ENCODE measurements around the gene ATG9A.

ATG9A gene

DNA sequence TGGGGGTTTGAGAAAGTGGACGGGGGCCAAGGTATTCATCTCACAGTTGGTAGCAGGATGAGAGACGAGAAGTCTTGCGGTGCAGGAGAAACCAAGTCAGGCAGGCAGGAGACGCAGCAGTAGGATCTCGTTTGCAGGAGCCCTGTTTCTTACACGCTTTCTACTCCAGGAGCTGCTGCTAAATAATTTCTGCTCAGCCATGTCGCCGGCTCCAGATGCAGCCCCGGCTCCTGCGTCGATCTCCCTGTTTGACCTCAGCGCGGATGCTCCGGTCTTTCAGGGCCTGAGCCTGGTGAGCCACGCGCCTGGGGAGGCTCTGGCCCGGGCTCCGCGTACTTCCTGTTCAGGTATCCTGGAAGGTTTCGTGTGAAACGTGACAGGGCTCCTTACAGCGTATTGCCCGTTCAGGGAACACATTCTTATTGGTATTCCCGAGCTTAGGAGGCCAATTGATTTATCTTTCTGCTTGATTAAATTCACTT is 664 bp upstream of the ATG9A start:
- no peak for DNase-seq (ENCODE audit: insufficient read length)
- FAIRE-seq = no peak
- TF ChIP-seq POLR2AphosphoS5 (IDR thresholded peaks at IDR 0.05; ENCODE audit: low read depth, low read length) (no peak), POLR2A (IDR thresholded peaks at IDR 0.05; ENCODE audit: low read depth, low read length) (no peak), TAF1 (IDR thresholded peaks at IDR 0.05; ENCODE audit: borderline replicate concordance, low read depth, low read length) (no peak)

DNA sequence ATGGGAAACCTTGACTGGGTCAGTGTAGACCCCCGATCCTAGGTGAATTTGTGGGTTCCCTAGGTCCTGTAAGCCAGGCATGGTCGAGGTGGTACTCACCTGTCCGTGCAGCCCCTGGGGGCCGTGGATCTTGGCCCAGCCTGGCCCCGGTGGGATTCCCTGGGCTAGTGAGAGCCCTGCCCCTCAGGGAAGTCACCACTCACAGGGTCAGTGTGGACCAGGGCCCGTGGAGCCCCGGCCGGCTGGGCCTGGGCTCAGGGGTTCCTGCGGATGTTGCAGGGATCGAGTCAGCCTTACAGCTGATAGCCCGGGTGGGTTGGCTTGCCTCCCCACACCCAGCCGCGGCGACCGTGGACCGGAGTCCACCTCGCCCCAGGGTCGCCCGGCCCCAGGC is 528 bp downstream of the ATG9A start:
- TF ChIP-seq POLR2AphosphoS5 (IDR thresholded peaks at IDR 0.05; ENCODE audit: low read depth, low read length) (no peak), POLR2A (IDR thresholded peaks at IDR 0.05; ENCODE audit: low read depth, low read length) (no peak), TAF1 (IDR thresholded peaks at IDR 0.05; ENCODE audit: borderline replicate concordance, low read depth, low read length) (no peak)
- no peak for FAIRE-seq

DNA sequence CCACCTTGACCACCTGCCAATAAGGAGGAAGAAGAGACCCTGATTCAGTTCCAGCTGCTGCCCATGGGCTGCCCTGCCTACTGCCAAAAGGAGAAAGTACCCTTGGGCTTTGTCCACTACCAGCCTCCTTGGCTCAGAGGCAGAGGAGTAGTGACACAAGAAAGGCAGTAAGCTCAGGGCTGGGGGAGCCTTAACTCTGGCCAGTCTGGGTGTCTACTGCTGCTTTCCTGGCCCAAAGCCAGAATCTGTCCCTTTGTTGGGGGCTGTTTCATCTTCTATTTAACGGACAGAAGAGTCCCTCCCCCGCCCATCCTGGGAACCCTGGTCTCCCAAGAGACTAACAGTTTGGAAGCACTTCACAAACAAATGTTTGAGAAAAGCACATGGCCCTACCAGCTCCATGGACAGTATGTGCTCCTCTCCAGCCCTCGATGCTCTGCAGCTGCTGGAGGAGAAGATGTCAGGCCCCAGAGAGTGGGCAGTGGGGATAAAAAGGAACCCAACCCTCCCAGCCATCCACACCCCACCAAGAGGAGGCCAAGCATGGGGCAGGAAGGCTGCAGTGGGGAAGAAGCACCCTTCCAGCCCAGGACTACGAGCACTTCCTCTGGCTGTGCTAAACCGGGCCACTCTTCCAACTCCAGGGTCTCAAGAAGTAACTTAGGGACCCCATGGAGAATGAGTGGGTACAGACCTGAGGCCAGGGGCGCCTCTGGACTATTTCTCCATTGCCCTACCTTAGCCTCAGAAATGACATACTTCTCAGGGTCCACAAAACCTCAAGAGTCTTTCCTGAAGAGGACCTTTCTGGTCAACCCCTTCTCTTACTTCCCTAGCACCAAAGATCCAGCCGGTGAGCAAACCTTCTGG is 1.2 kb downstream of the ATG9A start:
- DNase-seq (ENCODE audit: insufficient read length) = no peak
- peak; percentile 33 for FAIRE-seq
- TF ChIP-seq POLR2AphosphoS5 (IDR thresholded peaks at IDR 0.05; ENCODE audit: low read depth, low read length) = no peak
- TF ChIP-seq POLR2A (IDR thresholded peaks at IDR 0.05; ENCODE audit: low read depth, low read length) = no peak
- no peak for TF ChIP-seq TAF1 (IDR thresholded peaks at IDR 0.05; ENCODE audit: borderline replicate concordance, low read depth, low read length)

More for the DNA sequence above, 528 bp downstream of the ATG9A start:
- no peak for DNase-seq (ENCODE audit: insufficient read length)

DNA sequence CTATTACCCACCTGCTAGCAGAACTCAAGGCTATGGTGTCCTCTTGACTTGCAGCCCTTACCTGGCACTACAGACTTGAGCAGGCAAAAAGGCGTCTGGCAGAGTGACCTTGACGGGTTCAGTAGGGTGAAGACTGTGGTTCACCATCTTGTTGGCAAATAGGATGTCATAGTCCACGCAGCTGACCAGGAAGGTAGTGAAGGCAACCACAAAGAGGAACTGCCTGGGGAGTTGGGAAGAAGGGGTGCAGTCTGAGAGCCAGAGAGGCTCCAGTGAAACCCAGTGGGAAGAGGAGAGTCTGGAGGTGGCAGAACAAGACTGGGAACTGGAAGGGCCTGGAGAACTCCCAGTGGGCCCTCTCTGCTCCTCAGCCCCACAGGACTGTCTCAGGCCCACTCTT is 4.1 kb downstream of the ATG9A start:
- no peak for TF ChIP-seq POLR2AphosphoS5 (IDR thresholded peaks at IDR 0.05; ENCODE audit: low read depth, low read length)
- no peak for TF ChIP-seq POLR2A (IDR thresholded peaks at IDR 0.05; ENCODE audit: low read depth, low read length)
- TF ChIP-seq TAF1 (IDR thresholded peaks at IDR 0.05; ENCODE audit: borderline replicate concordance, low read depth, low read length) = no peak
- FAIRE-seq (no peak), DNase-seq (ENCODE audit: insufficient read length) (no peak)

DNA sequence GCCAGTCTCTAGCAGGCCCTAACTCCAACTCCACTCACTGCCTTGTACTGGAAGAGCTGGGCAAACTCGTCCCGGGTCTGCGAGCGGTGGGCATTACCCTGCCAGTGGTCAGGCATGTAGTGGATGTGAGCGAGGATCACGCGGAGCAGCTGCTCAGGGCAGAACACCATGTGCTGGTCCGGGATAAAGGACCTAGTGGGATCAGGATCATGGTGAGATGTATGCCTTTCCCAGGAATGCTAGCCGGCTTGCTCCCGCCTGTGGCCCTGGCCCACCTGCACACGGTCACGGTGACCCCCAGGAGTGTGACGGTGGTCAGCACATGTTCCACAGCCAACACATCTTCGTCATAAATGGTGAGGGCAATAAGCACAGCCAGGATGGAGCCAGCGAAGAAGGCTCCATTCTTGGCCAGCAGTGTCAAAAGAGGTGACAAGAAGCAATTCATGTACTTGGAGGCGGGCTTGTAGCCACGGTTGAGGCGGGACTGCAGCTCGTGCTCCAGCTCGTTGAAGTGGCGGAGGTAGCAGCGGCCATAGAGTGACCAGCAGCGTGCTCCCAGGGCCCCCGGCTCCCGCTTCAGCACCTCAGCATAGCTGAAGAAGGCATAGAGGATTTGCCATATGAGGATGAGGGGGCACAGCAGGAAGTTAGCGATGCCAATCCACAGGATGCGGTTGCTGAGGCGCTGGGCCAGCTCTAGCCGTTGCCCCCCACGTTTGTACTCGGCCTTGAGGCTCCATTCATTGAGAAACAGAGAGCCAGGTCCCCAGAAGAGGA is 5.4 kb downstream of the ATG9A start:
- TF ChIP-seq TAF1 (IDR thresholded peaks at IDR 0.05; ENCODE audit: borderline replicate concordance, low read depth, low read length) (no peak), POLR2AphosphoS5 (IDR thresholded peaks at IDR 0.05; ENCODE audit: low read depth, low read length) (no peak), POLR2A (IDR thresholded peaks at IDR 0.05; ENCODE audit: low read depth, low read length) (no peak)
- no peak for DNase-seq (ENCODE audit: insufficient read length)
- FAIRE-seq = no peak

DNA sequence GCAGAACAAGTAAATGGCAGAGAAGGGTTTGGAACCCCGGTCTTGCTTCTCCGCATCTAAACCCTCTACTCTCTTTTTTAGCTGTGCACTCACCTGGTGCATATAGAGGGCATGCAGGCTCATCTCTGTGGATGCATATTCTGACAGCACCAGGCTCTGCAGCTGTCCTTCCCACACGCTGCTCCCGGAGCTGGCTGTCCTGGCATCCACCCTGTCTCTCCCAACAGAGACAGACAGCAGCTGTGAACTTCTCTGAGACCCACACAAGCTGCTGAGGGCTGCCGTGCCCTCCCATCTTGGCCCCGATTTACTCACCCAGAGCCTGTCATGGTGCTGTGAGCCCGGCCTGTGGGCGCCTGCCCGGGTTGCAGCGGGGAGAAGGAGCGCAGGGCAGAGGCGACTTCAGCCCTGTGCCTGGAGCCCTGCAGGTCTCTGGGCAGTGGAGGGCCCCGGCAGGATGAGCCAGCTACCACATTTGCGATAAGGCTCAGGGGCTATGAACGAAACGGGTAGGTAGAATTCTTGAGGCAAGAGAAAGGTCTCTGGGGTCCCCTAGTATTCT is 7.4 kb downstream of the ATG9A start:
- DNase-seq (ENCODE audit: insufficient read length) = no peak
- FAIRE-seq = no peak
- TF ChIP-seq POLR2AphosphoS5 (IDR thresholded peaks at IDR 0.05; ENCODE audit: low read depth, low read length) = no peak
- TF ChIP-seq POLR2A (IDR thresholded peaks at IDR 0.05; ENCODE audit: low read depth, low read length) = no peak
- no peak for TF ChIP-seq TAF1 (IDR thresholded peaks at IDR 0.05; ENCODE audit: borderline replicate concordance, low read depth, low read length)

DNA sequence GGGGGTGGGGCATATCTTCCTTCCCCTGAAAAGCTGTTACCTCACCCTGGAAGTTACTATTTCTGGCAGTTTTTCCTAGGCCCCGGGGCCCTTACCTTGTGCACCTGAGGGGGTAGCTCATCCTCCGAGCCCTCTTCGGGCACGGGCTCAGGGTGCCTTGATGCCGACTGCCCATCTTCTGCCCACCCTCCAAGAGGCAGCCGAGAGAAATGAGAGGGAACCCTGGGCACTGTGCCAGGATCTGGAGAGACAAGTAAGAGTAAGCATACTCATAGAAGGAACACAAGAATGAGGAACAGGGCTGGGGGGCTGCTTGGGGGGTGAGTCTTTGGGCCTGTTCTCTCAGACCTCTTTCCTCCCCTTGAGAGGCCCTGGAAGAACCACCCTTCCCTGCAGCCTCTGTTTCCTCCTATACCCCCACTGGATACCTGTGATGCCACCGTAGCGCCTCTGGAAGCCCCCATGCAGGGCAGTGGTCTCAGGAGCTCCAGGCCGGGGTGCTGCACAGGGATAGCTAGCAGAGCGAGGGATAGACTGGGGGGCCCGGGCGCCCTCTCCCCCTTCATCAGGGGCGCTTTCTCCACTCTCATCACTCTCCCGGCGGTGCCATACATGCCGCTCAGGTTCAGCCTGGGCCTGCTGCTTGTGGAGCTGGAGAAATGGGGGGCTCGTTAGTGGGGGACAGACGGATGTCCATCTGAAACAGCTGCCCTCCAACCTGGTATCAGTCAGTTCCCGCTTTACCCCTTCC is 8.6 kb downstream of the ATG9A start:
- no peak for DNase-seq (ENCODE audit: insufficient read length)
- no peak for FAIRE-seq
- no peak for TF ChIP-seq TAF1 (IDR thresholded peaks at IDR 0.05; ENCODE audit: borderline replicate concordance, low read depth, low read length)
- no peak for TF ChIP-seq POLR2A (IDR thresholded peaks at IDR 0.05; ENCODE audit: low read depth, low read length)
- no peak for TF ChIP-seq POLR2AphosphoS5 (IDR thresholded peaks at IDR 0.05; ENCODE audit: low read depth, low read length)

DNA sequence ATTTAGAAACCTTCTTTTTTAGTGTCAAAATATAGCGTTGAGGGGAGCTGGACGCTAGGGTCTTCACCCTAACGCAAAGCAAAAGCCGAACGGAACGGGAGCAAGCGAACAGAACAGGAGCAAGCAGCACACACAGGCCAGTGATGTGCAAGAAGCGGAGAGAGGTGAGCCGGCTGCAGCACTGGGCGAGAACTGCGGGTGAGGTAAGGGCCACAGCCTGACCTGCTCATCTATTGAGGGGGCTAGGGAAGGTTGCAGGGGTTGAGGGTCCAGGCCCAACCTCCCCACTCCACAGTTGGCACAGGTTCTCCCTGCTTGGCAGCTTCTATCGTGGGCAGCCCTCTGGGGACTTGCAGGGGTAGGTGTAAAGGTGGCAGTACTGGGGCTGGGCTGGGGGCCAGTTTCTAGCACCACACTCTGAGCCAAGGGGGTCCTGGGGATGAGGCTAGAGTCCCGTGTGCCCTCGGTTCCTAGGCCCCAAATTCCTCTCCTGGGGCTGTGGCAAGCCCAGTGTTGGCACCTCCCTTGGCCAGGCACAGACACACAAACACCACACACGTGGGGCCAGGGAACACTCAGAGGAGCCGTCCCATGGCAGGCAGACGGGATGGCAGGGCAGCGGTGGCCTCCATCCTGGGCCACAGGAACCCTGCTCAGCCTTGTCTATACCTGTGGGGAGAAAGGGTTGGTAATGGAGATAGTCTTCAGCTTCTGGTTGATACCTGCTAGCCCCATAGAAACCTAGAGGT is 9.5 kb downstream of the ATG9A start:
- FAIRE-seq (no peak), DNase-seq (ENCODE audit: insufficient read length) (no peak)
- TF ChIP-seq TAF1 (IDR thresholded peaks at IDR 0.05; ENCODE audit: borderline replicate concordance, low read depth, low read length) = no peak
- no peak for TF ChIP-seq POLR2A (IDR thresholded peaks at IDR 0.05; ENCODE audit: low read depth, low read length)
- TF ChIP-seq POLR2AphosphoS5 (IDR thresholded peaks at IDR 0.05; ENCODE audit: low read depth, low read length) = no peak

DNA sequence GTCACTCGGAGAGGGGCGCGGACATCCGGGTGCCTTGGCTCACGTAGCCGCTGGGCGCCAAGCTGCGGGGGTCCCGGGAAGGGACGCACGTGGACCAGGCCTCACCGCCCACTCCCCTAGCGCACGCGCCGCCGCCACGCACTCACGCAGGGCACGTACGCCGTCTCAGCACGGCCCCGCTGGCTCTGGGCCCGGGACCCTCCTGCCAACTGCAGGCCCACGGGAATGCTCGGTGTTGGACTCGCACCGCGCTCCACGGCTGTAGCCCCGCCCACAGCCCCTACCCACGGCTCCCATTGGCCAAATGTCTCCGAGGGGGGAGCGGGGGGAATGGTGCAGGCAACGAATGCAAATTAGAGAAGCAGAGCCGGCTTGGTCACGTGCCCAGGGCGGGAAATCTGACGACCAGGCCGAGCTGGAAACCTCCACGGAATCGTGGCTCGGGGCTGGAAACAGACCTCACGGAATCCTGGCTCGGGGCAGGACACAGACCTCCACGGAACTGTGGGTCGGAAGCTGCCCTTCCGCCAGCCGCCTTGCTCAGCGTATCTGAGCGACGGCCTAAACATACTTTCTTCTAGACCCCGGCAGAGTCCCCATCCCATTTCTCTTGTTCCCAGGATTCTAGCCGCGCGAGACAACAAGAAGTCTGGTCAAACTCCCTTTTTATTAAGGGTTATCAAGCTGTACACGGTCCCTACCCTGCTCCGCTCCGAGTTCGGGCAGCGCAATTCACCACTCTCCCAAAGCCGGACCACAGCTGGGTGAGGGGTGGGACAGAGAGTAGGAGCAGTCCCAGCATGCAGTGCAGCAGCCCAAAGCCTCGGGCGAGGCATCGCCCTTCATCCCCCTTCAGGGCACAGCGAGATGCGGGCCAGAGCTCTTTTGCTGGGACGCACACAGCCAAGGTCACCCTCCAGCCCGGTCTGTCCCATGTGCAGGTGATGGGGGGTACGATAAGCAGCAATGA is 10.4 kb downstream of the ATG9A start, which contains the start of gene ABCB6:
Gene ABCB6, minus strand, starts transcription at position 227 of the 970 bp plus-strand sequence. CDS start 285 bp downstream, outside the sequence.
- DNase-seq (ENCODE audit: insufficient read length) = peak; percentile 98
- TF ChIP-seq POLR2AphosphoS5 (IDR thresholded peaks at IDR 0.05; ENCODE audit: low read depth, low read length) (peak; percentile 87), POLR2A (IDR thresholded peaks at IDR 0.05; ENCODE audit: low read depth, low read length) (peak; percentile 91), TAF1 (IDR thresholded peaks at IDR 0.05; ENCODE audit: borderline replicate concordance, low read depth, low read length) (peak; percentile 68)
- peak; percentile 97 for FAIRE-seq

Measured in GM12892 (cell line).